ENCODE results near the gene CCKAR.

CCKAR gene

GRCh38 chr4:26490960-26491284 lies 638 bp upstream of the CCKAR start:
- DNase-seq (ENCODE audit: low read depth), result no peak

GRCh38 chr4:26489101-26489985 lies 941 bp downstream of the CCKAR start:
- DNase-seq (ENCODE audit: low read depth), result no peak

GRCh38 chr4:26485684-26486083 lies 4.6 kb downstream of the CCKAR start:
- no peak for DNase-seq (ENCODE audit: low read depth)

- no peak for DNase-seq (ENCODE audit: low read depth)
Observed at GRCh38 chr4:26484516-26484915, 5.8 kb downstream of the CCKAR start.

GRCh38 chr4:26484032-26484515 lies 6.2 kb downstream of the CCKAR start:
- DNase-seq (ENCODE audit: low read depth), result no peak

- no peak for DNase-seq (ENCODE audit: low read depth)
Observed at GRCh38 chr4:26482508-26483462, 7.5 kb downstream of the CCKAR start.

- DNase-seq (ENCODE audit: low read depth), result no peak
Observed at GRCh38 chr4:26478330-26478729, 12.0 kb downstream of the CCKAR start.

GRCh38 chr4:26476545-26476944 lies 13.7 kb downstream of the CCKAR start:
- no peak for DNase-seq (ENCODE audit: low read depth)

GRCh38 chr4:26475716-26476115 lies 14.6 kb downstream of the CCKAR start:
- DNase-seq (ENCODE audit: low read depth), result no peak

GRCh38 chr4:26474551-26474950 lies 15.7 kb downstream of the CCKAR start:
- DNase-seq (ENCODE audit: low read depth), result no peak

- no peak for DNase-seq (ENCODE audit: low read depth)
Observed at GRCh38 chr4:26473893-26474292, 16.4 kb downstream of the CCKAR start.

GRCh38 chr4:26471890-26472289 lies 18.4 kb downstream of the CCKAR start:
- no peak for DNase-seq (ENCODE audit: low read depth)

- no peak for DNase-seq (ENCODE audit: low read depth)
Observed at GRCh38 chr4:26468977-26469376, 21.3 kb downstream of the CCKAR start.

- no peak for DNase-seq (ENCODE audit: low read depth)
Observed at GRCh38 chr4:26468283-26468949, 21.9 kb downstream of the CCKAR start.

GRCh38 chr4:26467724-26468123 lies 22.6 kb downstream of the CCKAR start:
- DNase-seq (ENCODE audit: low read depth), result no peak

- DNase-seq (ENCODE audit: low read depth), result no peak
Observed at GRCh38 chr4:26466578-26467270, 23.6 kb downstream of the CCKAR start.

- DNase-seq (ENCODE audit: low read depth), result no peak
Observed at GRCh38 chr4:26464420-26465095, 25.7 kb downstream of the CCKAR start.

- DNase-seq (ENCODE audit: low read depth), result no peak
Observed at GRCh38 chr4:26463386-26463785, 26.9 kb downstream of the CCKAR start.

GRCh38 chr4:26462874-26463273 lies 27.4 kb downstream of the CCKAR start:
- DNase-seq (ENCODE audit: low read depth), result no peak

GRCh38 chr4:26459756-26460530 lies 30.3 kb downstream of the CCKAR start:
- no peak for DNase-seq (ENCODE audit: low read depth)
